ENCODE data around the gene GJA9. TPM values are rescaled to one million over a fixed set of nuclear protein-coding genes. Genes with fewer than 3 reads are reported as not detected.
A peak's percentile ranks its signal among the peaks of the same experiment; 100 is the strongest.

GJA9 gene
- total and polyA plus RNA-seq, 2 of the 8 experiments (the other 6 are each of a cell fraction or from before 2014, with no cell fraction given), result not detected

GRCh38 chr1:38889589-38889988 lies 8.2 kb upstream of the GJA9 start:
- CTCF ChIA-PET (ENCODE audit: partially characterized antibody), result interaction anchor here (1.2 kb wide), 1 partner anchor 202 kb away, joined by 3 read pairs; no protein-coding TSS in a partner anchor
- FAIRE-seq, result no peak
- no peak for TF ChIP-seq SP4 (IDR thresholded peaks at IDR 0.05; ENCODE audit: low read length)

More at GRCh38 chr1:38889589-38889988, 8.2 kb upstream of the GJA9 start:
- Histone ChIP-seq H3K36me3 (ENCODE audit: control insufficient read depth in 2 of 4, insufficient read depth in 4 of 4, low read length in 3 of 4) (no peaks in the 10 kb centered on the region), H4K8ac (ENCODE audit: extremely low read depth, insufficient read depth, low read length) (no peak overlapping the region), H3K18ac (ENCODE audit: extremely low read depth, low read length) (no peak overlapping the region), H4K5ac (ENCODE audit: insufficient read length, low read depth, low read length) (no peak overlapping the region), H3K4me2 (ENCODE audit: insufficient read depth in 1 of 2, low read depth in 2 of 2, low read length in 2 of 2) (no peak overlapping the region), H3K27me3 (replicated peaks in 1 of 4; ENCODE audit: control insufficient read depth in 3 of 4, extremely low read depth in 1 of 4, insufficient read depth in 3 of 4, low read length in 3 of 4) (no peaks in the 10 kb centered on the region; a peak in 1 of 7 replicates), H3K23me2 (ENCODE audit: low read depth, low read length) (no peaks in the 10 kb centered on the region), H2BK15ac (ENCODE audit: low read length) (no peak overlapping the region), H3K23ac (ENCODE audit: insufficient read length) (no peak overlapping the region), H3K9me3 (ENCODE audit: insufficient read depth in 2 of 2, low read depth in 1 of 2, low read length in 1 of 2) (no peaks in the 10 kb centered on the region), H3K14ac (ENCODE audit: insufficient read length) (no peak overlapping the region), H2BK120ac (replicated peaks; ENCODE audit: low read depth, low read length) (no peak overlapping the region), H2BK12ac (ENCODE audit: low read depth, low read length) (no peak overlapping the region), H3K79me1 (ENCODE audit: low read depth, low read length) (no peaks in the 10 kb centered on the region), H2AFZ (ENCODE audit: low read length) (no peak overlapping the region), H3K4me3 (ENCODE audit: extremely low read depth in 1 of 4, insufficient read depth in 2 of 4, low read depth in 3 of 4, low read length in 4 of 4) (no peak overlapping the region), H4K20me1 (replicated peaks in 1 of 2; ENCODE audit: control insufficient read depth in 1 of 2, insufficient read depth in 2 of 2, low read length in 2 of 2) (no peaks in the 10 kb centered on the region), H2BK5ac (ENCODE audit: low read depth, low read length) (no peak overlapping the region), H3K27ac (ENCODE audit: low read depth, low read length) (no peak overlapping the region), H3K79me2 (ENCODE audit: control insufficient read depth in 1 of 2, insufficient read depth in 2 of 2, low read length in 2 of 2) (no peaks in the 10 kb centered on the region), H4K91ac (replicated peaks; ENCODE audit: insufficient read length, low read length) (no peak overlapping the region), H2AK5ac (ENCODE audit: low read depth, low read length) (no peak overlapping the region), H3K4ac (replicated peaks; ENCODE audit: insufficient read length, low read depth, low read length) (no peak overlapping the region), H3K9ac (replicated peaks in 1 of 4; ENCODE audit: extremely low read depth in 1 of 4, low read depth in 3 of 4, low read length in 3 of 4) (no peak overlapping the region), H3K4me1 (replicated peaks in 1 of 4; ENCODE audit: control insufficient read depth in 3 of 4, insufficient read depth in 4 of 4, low read length in 3 of 4) (peaks cover 0 to 2% (median under 1%) of the 10 kb centered on the region in 4 experiments; a peak in 2 of 7 replicates), H3K56ac (replicated peaks; ENCODE audit: insufficient read length, low read depth, low read length) (no peak overlapping the region), H2BK20ac (ENCODE audit: low read length) (no peak overlapping the region)
- POLR2A ChIA-PET (ENCODE audit: partially characterized antibody), result interaction anchor here (0.6 to 1.1 kb wide), 3 partner anchors 9 to 44 kb away, joined by 4 read pairs; no protein-coding TSS in a partner anchor
- peak in 1 of 2 experiments; percentile 6 for DNase-seq (ENCODE audit: low read depth in 1 of 2, low spot score in 2 of 2)
- 83% methylated on average over 5 of the region's 5 CpGs; no CpG with 5 or more reads in 1 of the 2 experiments for WGBS, 2 experiments (ENCODE audit: extremely low coverage in 1 of 2, insufficient coverage in 1 of 2, insufficient read length in 1 of 2, insufficient replicate concordance in 2 of 2, low coverage in 1 of 2, low lambda C conversion rate in 2 of 2, missing lambda C conversion rate in 1 of 2)
